OCI-LY1 (cell line): Measurements from ENCODE around the gene GALNT14.

Experiments
- H2AFZ ChIP-seq: fragments of 200-600 bp; sonication (generic), shearing (Covaris generic); 2 replicates; pipeline ENCODE4 v1.6.0; 2014; ENCODE audit warnings: antibody characterized with exemption, mild to moderate bottlenecking, low read length
- H3F3A ChIP-seq: fragments of 200-600 bp; sonication (generic), shearing (Covaris generic); 2 replicates; pipeline ENCODE4 v1.6.0; 2014; ENCODE audit warnings: mild to moderate bottlenecking, antibody characterized with exemption, low read length, moderate library complexity; ENCODE audit not compliant: insufficient read depth
- H3K27ac ChIP-seq: fragments of 200-600 bp; sonication (generic); 2 replicates; pipeline ENCODE4 v1.5.1; 2014; ENCODE audit warnings: low read length, mixed run types, mild to moderate bottlenecking, low read depth; ENCODE audit not compliant: poor library complexity, severe bottlenecking
- H3K27me3 ChIP-seq: fragments of 200-600 bp; sonication (generic); 2 replicates; pipeline ENCODE4 v1.6.0; 2014; ENCODE audit warnings: antibody characterized with exemption, mild to moderate bottlenecking, low read length, moderate library complexity; ENCODE audit not compliant: insufficient read depth
- H3K36me3 ChIP-seq: fragments of 200-600 bp; sonication (generic); 2 replicates; pipeline ENCODE4 v1.6.1; 2014; ENCODE audit warnings: mild to moderate bottlenecking, antibody characterized with exemption, low read length, moderate library complexity, mixed read lengths; ENCODE audit not compliant: insufficient read depth
- H3K4me1 ChIP-seq: fragments of 200-600 bp; sonication (generic); 2 replicates; pipeline ENCODE4 v1.5.1; 2014; ENCODE audit warnings: mild to moderate bottlenecking, low read length, moderate library complexity; ENCODE audit not compliant: insufficient read depth, severe bottlenecking
- H3K4me2 ChIP-seq: fragments of 200-600 bp; sonication (generic), shearing (Covaris generic); 2 replicates; pipeline ENCODE4 v1.6.1; 2014; ENCODE audit warnings: low read length
- H3K4me3 ChIP-seq: fragments of 200-600 bp; sonication (generic); 2 replicates; pipeline ENCODE4 v1.5.1; 2014; ENCODE audit warnings: low read length, low read depth, mild to moderate bottlenecking, mixed read lengths; ENCODE audit not compliant: poor library complexity, severe bottlenecking
- H3K79me2 ChIP-seq: fragments of 200-600 bp; shearing (Covaris generic); 2 replicates; pipeline ENCODE4 v1.6.1; 2016; ENCODE audit warnings: mixed run types, low read length, mixed read lengths; ENCODE audit not compliant: insufficient read depth
- H3K9ac ChIP-seq: fragments of 200-600 bp; sonication (generic), shearing (Covaris generic); 2 replicates; pipeline ENCODE4 v1.6.1; 2014; ENCODE audit warnings: mild to moderate bottlenecking, low read length, mixed read lengths
- H3K9me2 ChIP-seq: fragments of 200-600 bp; sonication (generic), shearing (Covaris generic); 2 replicates; pipeline ENCODE4 v1.6.1; 2014; ENCODE audit warnings: low read depth, mild to moderate bottlenecking, low read length, mixed read lengths
- H3K9me3 ChIP-seq: fragments of 200-600 bp; shearing (Covaris generic); 2 replicates; pipeline ENCODE4 v1.6.1; 2014; ENCODE audit warnings: low read length, mixed read lengths
- H4K20me1 ChIP-seq: fragments of 200-600 bp; sonication (generic), shearing (Covaris generic); 2 replicates; pipeline ENCODE4 v1.6.0; 2016; ENCODE audit warnings: mild to moderate bottlenecking, low read length; ENCODE audit not compliant: insufficient read depth
- EZH2 ChIP-seq: fragments of 200-600 bp; sonication (generic), shearing (Covaris generic); IDR thresholded peaks from 2 replicates; pipeline ENCODE4 v1.8.0; 2017; ENCODE audit warnings: borderline replicate concordance, mixed run types, mild to moderate bottlenecking, antibody characterized with exemption, low read length, moderate library complexity, mixed read lengths
- TF ChIP-seq, protein P1 (sequence below): fragments of 200-600 bp; sonication (generic), shearing (Covaris generic); IDR thresholded peaks from 2 replicates; pipeline ENCODE4 v1.5.1; 2017; ENCODE audit warnings: mild to moderate bottlenecking, antibody characterized with exemption, low read length, moderate library complexity, mixed read lengths

GALNT14 gene

DNA sequence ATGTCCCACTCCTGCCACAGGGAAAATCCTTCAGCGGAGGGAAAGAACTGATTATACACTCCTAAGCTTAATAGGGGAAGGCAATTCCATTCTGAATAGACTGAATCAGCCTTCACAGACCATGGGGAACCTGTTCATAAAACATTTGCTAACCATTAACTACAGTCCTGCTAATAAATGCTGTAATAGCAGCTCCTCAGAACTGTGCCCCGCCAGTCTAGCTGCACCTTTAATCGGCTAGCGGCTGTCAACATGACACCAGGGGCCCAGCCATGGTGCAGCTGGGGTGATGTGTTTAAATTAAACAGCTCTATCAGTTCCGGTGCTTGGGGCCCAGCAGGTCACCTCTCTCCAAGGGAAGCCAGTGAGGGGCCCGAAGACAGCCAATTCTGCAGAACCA, 77.8 kb downstream of the GALNT14 start:
- Histone ChIP-seq H3K9me3 (no peaks in the 10 kb centered on the region), H3K27me3 (no peaks in the 10 kb centered on the region), H3F3A (no peaks in the 10 kb centered on the region), H3K4me1 (no peaks in the 10 kb centered on the region), H3K9me2 (no peaks in the 10 kb centered on the region), H3K79me2 (no peaks in the 10 kb centered on the region), H3K4me3 (no peak overlapping the region), H2AFZ (no peak overlapping the region), H3K36me3 (no peaks in the 10 kb centered on the region), H3K4me2 (no peak overlapping the region), H3K9ac (no peak overlapping the region), H4K20me1 (no peaks in the 10 kb centered on the region), H3K27ac (no peak overlapping the region)
- TF ChIP-seq EZH2: no peak
- TF ChIP-seq, protein P1, sequence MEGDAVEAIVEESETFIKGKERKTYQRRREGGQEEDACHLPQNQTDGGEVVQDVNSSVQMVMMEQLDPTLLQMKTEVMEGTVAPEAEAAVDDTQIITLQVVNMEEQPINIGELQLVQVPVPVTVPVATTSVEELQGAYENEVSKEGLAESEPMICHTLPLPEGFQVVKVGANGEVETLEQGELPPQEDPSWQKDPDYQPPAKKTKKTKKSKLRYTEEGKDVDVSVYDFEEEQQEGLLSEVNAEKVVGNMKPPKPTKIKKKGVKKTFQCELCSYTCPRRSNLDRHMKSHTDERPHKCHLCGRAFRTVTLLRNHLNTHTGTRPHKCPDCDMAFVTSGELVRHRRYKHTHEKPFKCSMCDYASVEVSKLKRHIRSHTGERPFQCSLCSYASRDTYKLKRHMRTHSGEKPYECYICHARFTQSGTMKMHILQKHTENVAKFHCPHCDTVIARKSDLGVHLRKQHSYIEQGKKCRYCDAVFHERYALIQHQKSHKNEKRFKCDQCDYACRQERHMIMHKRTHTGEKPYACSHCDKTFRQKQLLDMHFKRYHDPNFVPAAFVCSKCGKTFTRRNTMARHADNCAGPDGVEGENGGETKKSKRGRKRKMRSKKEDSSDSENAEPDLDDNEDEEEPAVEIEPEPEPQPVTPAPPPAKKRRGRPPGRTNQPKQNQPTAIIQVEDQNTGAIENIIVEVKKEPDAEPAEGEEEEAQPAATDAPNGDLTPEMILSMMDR: no peak

DNA sequence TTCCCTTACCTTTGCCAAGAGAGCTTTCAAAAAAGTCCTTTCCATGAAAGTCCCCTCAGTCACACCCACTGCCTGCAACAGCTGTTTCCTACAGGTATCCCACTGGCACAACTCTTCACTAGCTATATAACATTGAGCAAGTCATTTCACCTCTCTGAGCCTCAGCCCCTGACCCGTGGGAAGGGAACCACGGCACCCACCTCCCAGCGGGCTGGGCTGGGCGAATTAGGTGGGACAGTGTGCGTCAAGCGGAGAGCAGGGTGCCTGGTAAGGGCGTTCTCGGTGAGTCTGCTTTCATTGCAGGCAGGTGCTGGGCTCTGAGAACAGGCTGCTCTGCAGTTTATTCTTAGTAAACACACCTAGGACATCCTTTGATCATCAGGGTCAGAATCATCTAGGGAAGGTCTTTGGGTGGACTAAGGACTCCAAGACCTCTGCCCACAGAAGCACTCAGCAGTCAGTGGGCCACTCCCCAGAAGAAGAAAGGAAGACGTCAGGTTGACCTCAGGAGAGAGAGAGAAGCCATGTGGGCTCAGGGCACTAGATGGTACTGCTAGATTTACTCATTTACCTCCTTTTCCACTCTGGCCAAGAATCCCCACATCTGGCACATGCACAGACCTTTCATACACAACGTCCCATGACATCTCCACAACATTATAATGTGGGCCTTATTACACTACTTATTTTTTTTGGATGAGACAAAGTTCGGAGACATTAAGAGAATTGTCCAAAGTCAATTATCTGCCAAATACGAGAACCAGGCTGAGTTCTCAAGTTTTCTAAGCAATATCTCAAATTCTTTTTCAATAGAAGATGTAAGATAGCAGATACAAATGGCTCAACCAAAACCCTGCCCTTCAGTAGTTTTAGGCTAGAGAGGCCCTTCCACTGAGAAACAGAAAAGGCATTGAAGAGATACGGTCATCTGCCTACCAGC, 79.9 kb downstream of the GALNT14 start:
- no peaks in the 10 kb centered on the region for H3K4me1 ChIP-seq
- H3K9me2 ChIP-seq: no peaks in the 10 kb centered on the region
- H4K20me1 ChIP-seq: no peaks in the 10 kb centered on the region
- no peaks in the 10 kb centered on the region for H3K36me3 ChIP-seq
- H2AFZ ChIP-seq: no peak overlapping the region
- no peak for TF ChIP-seq EZH2
- TF ChIP-seq, protein P1: no peak
- no peaks in the 10 kb centered on the region for H3K27me3 ChIP-seq
- no peak overlapping the region for H3K27ac ChIP-seq
- no peak overlapping the region for H3K9ac ChIP-seq
- no peaks in the 10 kb centered on the region for H3K9me3 ChIP-seq
- no peak overlapping the region for H3K4me3 ChIP-seq
- no peak overlapping the region for H3K4me2 ChIP-seq
- H3F3A ChIP-seq: no peaks in the 10 kb centered on the region
- no peaks in the 10 kb centered on the region for H3K79me2 ChIP-seq

DNA sequence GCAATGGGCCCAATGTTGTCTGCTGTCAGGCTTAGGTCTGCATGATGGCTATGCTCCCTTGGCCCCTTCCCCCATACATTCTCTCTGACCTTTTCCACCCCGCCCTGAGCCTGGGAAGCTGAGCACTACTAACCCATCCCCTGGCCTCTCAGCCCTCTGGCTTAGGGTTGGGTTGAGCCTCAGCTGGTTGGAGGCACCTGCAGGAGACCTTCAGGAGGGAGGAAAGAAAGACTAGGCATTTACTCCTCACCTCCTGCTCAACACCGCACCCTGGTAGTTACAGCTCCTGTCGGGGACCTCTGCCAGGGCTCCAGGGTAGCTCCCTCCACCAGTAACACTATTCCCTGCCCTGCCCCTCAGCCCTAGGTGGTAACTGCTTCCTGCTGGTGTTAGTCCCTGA, 80.5 kb downstream of the GALNT14 start:
- no peaks in the 10 kb centered on the region for H3K4me1 ChIP-seq
- no peaks in the 10 kb centered on the region for H3K9me3 ChIP-seq
- no peaks in the 10 kb centered on the region for H3K36me3 ChIP-seq
- no peaks in the 10 kb centered on the region for H3K9me2 ChIP-seq
- H3K4me3 ChIP-seq: no peak overlapping the region
- TF ChIP-seq, protein P1: no peak
- TF ChIP-seq EZH2: no peak
- no peak overlapping the region for H3K9ac ChIP-seq
- H3K27ac ChIP-seq: no peak overlapping the region
- H2AFZ ChIP-seq: no peak overlapping the region
- H3K79me2 ChIP-seq: no peaks in the 10 kb centered on the region
- no peaks in the 10 kb centered on the region for H4K20me1 ChIP-seq
- H3K27me3 ChIP-seq: no peaks in the 10 kb centered on the region
- H3K4me2 ChIP-seq: no peak overlapping the region
- no peaks in the 10 kb centered on the region for H3F3A ChIP-seq
